GM19099 (cell line): Measurements from ENCODE around the gene PPP6R3.

Experiments
- POLR2A ChIP-seq: IDR thresholded peaks from 3 replicates; pipeline ENCODE4 v1.6.1; 2011; ENCODE audit warnings: low read depth; ENCODE audit not compliant: insufficient read length; ENCODE audit errors: extremely low read depth

Gene PPP6R3

DNA sequence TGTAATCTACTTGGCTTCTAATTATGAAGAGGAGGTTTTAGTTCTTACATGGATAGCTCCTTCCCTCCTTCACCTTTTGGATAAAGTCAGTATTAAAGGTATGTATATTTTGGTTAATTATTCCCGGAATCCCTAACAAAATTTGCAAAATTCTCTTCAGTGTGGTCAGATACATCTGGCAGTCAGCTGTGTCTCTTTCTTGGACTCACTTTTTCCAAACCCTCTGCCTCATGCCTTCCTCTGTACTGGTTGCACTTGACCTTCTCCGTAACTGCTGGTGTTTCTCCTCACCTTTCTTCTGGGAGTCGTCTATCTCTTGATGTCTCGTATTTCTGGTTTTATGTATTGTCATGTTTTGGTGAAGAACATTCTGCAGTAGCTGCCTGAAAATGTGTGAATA, 62.5 kb downstream of the PPP6R3 start:
- TF ChIP-seq POLR2A, result no peak

- no peak for TF ChIP-seq POLR2A
These were observed 63.2 kb downstream of the PPP6R3 start for GRCh38 chr11:68523743-68524142.

- TF ChIP-seq POLR2A, result no peak
These were observed 63.7 kb downstream of the PPP6R3 start for GRCh38 chr11:68524213-68524612.

- TF ChIP-seq POLR2A, result no peak
These were observed 64.1 kb downstream of the PPP6R3 start for GRCh38 chr11:68524681-68525080.

- TF ChIP-seq POLR2A, result no peak
These were observed 64.8 kb downstream of the PPP6R3 start for GRCh38 chr11:68525336-68525735.

GRCh38 chr11:68525930-68526329, 65.4 kb downstream of the PPP6R3 start:
- no peak for TF ChIP-seq POLR2A

DNA sequence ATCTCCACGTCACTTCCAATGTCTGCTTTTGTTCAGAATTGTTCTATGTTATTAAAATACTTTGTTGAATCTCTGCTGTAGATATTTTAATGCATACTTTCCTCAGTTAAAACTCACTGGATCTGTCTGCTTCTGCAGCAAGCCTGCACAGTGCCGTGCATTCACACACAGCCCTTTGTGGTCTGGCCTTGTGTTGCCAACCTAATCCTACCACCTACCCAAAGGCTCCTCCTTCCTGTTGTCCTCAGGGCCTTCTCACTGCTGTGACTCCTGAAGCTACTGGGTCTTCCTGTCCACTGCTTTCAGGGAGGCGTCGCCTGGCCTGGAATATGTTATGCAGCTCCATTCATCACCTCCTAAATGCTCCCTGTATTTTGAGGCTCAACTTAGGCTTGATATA, 67.0 kb downstream of the PPP6R3 start:
- no peak for TF ChIP-seq POLR2A

DNA sequence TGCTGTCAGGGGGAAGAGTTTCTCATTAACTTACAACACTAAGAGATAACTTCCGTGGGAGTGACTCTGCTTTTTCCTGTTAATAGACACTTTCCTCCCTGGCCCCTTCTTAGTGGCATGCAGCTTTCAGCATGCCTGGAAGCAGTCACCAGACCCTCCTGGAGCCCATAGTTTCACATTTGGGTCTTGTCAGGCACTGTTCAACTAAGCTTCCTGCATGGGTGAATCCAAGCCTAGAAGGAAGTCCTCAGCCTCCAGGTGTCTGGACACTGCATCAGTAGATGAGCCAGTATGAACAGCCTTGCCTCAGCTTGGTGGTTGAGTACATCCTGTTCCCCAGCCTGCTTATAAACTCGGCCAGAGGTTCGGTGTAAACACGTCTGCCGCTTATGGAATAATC, 68.1 kb downstream of the PPP6R3 start:
- no peak for TF ChIP-seq POLR2A

DNA sequence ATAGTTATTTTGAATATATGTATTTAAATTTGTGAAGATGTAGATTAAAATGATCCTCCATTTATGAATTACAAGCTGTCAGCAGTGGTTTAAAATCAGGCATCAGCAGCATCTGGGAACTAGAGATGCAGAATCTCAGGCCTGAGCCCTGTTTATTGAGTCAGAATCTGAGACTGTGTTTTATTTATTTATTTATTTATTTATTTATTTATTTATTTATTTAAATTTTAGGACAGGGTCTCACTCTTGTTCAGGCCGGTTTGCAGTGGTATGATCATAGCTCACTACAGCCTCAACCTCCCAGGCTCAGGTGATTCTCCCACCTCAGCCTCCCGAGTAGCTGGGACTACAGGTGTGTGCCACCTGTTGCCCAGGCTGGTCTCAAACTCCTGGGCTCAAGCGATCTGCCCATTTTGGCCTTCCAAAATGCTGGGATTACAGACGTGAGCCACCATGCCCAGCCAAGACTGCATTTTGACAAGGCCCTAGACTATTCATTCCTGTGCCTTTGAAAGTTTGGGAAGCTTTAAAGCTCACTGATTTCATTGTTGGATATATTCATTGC, 70.7 kb downstream of the PPP6R3 start:
- TF ChIP-seq POLR2A, result no peak

- TF ChIP-seq POLR2A, result no peak
These were observed 72.3 kb downstream of the PPP6R3 start for GRCh38 chr11:68532727-68533369.

- no peak for TF ChIP-seq POLR2A
These were observed 73.4 kb downstream of the PPP6R3 start for GRCh38 chr11:68533945-68534344.

- TF ChIP-seq POLR2A, result no peak
These were observed 74.5 kb downstream of the PPP6R3 start for GRCh38 chr11:68535098-68535497.

DNA sequence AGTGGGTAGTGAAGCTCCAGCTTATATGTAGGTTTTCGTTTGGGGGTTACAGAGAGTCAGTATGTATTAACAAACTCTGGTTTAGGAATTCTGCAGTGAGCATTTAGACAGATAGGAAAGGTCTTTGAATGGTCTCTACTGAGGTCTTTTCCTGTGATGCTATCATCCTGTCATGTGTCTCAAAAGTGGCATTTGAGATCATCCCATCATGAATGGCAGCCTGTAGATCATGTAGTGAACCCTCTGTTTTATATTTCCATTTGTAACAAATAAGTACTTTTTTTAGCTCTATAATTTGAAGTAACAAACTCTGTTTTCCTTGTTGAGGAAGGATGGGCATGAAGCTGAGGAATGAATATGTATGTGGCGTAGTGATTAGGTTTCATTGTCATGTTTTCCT, 76.2 kb downstream of the PPP6R3 start:
- no peak for TF ChIP-seq POLR2A

DNA sequence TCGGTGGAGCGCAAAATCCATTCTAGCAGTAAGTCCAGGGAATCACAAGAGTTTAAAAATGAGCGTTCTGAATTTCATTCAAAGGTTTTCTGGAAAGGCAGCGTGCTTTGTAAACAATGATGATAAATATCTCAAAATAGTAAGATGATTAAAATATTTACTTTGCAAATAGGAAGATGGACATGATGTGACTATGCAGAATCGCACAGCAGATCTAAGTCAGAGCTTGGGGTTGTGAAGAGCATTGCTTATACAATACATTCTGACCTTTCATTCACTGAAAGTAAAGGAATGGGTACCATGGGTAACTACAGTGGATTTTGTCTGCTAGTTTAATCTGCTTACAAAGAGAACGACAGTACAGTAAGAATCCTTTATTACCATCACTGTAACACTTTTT, 77.5 kb downstream of the PPP6R3 start:
- no peak for TF ChIP-seq POLR2A

DNA sequence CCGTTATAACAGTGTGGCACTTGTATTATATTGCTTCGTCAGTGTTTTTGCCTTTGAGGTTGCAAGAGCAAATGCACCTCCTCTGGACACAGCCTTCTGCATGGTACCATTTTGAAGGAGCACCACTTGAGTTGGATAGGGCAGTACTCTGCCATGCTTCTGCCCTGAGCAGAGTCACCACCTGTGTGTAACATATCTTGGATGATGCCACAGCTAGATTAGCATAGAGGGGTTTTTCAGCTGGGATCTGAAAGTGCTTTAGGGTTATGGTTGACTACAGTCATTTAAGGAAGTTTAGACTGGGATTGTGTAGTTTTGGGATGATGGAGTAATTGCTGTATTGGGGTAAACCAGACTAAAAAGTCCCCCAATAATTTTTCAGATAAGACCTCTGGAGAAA, 78.8 kb downstream of the PPP6R3 start:
- no peak for TF ChIP-seq POLR2A

- no peak for TF ChIP-seq POLR2A
These were observed 80.6 kb downstream of the PPP6R3 start for GRCh38 chr11:68541116-68541515.

DNA sequence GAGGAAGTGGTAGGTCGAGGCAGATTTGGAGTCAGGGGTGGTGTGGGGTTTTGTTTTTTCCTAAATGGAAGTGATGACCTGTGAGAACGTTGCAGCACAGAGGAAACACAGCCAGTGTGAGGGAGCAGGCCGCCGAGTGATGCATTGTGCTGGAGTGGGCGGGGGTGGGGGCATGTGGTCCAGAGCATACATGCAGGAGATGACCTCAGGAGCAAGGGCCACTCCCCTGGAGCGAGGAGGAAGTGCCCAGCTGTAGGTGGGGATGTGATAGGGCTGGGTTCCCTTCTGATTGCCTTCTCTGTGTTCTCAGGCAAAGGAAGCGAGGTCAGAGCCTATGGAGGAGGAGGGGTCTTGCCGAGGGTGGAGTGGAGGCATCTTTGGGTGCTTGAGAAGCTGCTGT, 81.4 kb downstream of the PPP6R3 start:
- TF ChIP-seq POLR2A, result no peak
